Fibroblast of skin of left quadriceps (primary cell): Measurements from ENCODE around the gene DDX31.
A peak's percentile ranks its signal among the peaks of the same experiment; 100 is the strongest.

Experiments
- DNase-seq, 2 experiments: peaks; one replicate each; pipeline ENCODE4 v3.0.0-alpha.2; 2013; ENCODE audit warnings: low read depth in 2 of 2

DDX31 gene

DNA sequence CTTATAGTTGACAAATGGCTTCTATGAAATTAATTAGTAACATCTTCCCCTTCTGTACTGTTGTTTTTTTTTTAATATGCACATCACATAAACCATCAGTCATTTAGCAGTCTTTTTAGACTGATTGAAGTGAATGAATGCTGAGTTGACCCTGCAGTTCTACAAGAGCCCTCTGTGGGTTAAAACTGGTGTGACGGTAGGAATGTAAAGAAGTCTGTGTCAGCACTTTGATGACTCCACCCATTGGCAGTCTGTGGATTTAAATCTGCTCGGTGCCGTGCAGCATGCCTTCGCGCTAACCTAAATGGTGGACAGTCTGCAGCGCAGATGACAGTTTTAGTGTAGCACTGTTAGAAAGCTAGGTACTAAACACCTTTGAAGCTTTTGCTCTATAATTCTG lies 3.6 kb upstream of the DDX31 start:
- DNase-seq, result peak; percentile 55

DNA sequence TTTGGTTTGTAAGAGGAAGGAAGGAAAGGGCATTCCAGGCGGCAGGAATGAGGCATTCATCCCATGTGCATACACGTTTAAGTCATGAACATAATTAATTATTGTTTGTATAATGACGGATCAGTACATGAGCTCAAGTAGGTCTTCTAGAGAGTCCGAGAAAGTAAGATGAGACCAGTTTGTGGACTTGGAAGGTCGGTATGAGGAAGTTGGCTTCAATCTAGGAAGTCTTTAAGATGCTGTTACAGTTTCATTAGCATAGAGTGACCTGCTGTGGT lies 2.6 kb upstream of the DDX31 start:
- no peak for DNase-seq

DNA sequence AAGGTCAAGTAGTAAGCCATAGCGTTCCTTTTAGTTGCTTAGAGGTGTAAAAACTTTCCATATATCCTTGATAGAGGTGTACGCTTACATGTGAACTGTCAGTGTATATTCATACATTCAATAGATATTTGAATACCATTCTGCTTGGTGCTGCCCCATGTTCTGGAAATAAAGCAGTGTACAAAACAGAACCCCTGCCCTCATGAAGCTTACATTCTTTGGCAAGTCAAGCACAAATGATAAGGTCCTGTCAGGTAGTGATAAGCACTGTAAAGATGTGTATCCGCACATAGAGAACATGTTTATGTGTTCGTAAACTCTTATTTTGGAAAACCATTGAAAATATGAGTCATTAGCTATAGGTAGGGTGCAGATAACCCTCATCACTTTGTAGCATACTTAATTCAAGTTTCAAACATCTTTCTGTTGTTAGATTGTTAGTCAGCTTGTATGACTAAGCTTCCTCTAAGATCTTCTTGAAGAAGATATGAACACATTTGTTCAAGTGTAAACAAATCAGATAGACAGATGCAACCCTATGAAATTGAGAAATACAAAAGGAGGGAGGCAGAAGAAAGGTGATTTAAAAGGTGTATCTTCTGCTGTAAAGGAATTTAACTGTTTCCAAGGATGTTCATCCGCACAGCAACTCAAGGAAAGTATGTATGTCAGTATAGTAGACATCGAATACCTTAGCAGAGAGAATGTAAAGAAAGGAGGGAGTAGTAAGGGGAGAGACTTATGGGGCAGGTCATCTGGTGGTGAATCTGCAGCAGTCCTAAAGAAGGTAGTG lies 2.0 kb upstream of the DDX31 start:
- no peak for DNase-seq

DNA sequence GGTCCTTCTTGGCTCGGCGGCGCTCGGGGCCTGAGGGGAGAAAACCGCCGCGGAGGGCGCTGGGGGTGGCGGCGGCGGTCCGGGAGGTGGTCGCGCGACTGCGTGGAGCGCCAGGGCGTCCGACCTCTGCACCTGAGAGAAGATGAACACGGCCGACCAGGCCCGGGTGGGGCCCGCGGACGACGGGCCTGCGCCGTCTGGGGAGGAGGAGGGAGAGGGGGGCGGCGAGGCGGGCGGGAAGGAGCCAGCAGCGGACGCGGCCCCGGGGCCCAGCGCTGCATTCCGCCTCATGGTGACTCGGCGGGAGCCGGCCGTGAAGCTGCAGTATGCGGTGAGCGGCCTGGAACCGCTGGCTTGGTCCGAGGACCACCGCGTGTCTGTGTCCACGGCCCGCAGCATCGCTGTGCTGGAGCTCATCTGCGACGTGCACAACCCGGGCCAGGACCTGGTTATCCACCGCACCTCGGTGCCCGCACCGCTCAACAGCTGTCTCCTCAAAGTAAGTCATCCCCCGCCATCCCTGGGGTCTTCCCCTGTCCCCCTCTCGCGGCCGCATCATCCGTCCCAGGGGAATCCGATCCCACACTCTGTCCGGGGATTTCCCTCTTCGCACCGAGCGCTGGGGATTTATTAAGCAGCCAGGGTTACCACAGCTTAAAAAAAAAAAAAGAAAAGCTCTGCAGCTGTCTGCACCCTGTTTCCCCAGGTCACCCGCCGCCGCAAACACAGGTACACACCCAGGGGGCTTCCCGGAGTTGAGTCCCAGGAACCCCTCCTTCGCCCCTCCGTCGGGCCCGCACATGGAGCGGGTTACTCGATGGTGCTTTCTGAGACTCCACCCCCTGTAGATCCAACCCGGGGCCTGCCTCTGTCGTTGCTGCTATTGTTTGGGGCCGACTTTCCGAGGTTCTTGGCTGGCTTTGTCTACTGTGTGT lies 941 bp upstream of the DDX31 start, which contains the start of gene GTF3C4:
TSS of gene GTF3C4 (plus strand) at position 8 of the 935 bp plus-strand sequence. CDS start at position 143, 135 bp downstream.
- DNase-seq, result no peak

DNA sequence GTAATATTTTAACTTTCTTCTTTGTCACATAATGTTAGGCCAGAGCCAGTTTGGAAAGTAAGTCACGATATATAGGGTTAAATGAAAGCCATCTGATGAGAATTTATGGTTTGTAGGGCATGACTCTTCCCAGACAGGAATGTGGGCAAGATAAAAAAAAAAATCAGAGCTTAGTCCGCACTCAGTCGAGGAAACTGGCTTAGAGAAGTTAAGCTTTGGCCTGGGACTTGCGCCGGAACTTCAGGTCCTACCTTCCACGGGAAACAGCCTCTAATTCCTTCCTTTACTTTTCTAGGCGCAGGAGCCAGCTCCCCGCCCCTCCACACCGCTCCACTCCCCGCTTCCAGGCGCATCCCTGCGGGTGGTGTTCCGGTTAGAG lies 475 bp downstream of the DDX31 start:
- DNase-seq, result peak in 1 of 2 experiments; percentile 43

DNA sequence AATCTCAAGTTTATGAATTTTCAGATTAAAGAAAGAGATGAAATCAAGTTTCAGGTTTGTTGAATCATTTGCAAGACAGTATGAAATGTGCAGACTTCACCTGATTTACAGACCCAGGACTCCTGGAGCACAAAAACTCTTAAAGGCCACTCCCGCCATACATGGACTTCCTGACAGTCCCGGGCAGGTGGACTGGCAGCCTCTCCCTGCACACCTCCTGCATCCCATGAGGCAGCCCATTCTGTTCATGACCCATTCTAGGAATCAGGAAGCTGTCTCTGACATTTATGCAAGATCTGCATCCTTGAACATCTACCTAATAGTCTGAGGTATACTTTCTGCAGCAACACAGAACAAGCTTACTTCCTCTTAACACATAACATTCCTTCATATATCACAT lies 5.9 kb downstream of the DDX31 start:
- DNase-seq, result no peak

DNA sequence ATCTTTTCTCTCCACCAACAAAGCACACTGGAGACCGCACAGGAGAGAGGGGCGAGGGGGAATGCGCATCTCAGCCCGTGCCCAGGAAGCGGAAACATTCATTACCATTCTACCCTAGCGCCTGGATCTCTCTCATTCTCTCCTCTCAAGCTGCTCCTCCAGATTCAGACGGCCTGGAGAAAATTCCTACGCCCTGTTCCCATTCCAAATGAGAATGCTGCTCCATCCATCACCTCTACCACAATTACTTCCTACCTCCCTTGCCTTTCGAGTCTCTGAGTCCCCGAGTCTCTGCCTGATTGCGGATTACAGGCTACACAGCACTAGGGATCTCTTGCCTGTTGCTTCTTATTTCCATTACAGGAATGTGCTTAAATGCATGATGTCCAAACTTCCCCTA lies 6.7 kb downstream of the DDX31 start:
- DNase-seq, result no peak

DNA sequence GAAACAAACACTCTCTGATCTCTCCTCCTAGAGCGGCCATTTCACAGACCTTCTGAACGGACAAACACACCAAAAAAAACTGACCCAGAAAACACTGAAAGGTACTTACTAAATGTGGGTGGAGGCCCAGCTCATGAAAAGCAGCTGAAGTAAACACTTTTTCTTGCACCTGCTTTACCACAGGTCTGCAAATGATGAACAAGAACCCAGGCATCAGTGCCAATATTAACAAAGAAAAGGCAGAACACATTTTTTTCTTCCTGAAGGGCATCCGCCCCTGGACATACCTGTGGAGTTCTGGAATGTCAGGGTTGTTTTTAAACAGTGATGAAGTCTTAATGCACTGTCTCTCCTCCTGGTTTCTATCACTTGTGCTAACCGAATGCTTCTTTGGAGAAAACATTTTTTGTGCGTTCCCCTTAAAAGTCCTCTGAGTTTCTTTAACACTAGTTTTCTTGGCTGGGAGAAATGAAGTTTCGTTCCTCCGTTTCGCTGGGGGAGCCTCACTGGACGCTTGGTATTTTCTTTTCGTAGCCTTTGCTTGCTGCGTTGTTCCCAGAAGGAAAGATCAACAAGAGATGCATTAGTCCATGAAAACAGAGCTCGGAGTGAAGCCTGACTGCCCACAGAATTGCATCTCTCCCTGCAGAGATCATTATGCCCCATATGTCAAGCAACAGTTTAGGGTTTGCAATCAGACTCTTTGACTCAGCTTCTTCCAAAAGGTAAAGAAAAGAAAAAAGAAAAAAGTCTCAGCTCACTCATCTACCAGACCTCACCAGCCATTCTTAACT lies 7.4 kb downstream of the DDX31 start:
- no peak for DNase-seq

DNA sequence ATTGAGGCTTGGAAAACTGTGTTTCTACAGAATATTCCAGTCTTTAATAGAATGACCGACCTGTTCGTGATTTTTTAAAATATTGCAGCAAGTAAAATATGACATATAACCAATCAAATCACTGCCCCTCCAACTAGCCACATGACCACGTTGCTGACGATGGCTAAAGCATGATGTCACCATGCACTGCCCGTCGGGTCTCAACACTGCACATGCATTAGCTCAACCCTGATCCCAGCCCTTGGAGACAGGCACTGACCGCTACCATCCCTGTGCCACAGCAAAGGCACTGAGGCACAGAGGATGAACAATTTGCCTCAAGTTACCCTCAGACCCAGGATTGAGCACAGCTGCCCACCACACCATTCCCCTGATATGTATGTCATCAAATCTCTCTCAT lies 13.5 kb downstream of the DDX31 start:
- DNase-seq, result no peak

DNA sequence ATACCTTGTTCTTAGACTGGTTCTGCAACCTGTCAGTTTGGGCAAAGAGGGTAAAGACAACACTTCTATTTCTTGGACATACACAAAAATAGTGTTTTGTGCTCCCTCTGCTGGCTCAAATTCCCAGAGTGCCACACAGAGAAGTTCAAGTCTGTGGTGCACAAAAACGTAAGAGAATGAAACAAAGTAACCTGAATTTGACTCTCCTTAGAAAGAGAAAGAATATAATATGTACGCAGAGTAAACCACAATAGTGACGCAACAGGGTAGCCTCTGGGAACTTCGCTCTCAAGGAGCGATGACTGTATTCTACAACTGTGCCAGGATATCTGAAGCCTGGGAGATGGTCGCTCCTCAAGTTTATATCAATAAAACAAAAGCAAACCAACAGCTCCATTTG lies 18.5 kb downstream of the DDX31 start:
- DNase-seq, result peak; percentile 42 to 50

DNA sequence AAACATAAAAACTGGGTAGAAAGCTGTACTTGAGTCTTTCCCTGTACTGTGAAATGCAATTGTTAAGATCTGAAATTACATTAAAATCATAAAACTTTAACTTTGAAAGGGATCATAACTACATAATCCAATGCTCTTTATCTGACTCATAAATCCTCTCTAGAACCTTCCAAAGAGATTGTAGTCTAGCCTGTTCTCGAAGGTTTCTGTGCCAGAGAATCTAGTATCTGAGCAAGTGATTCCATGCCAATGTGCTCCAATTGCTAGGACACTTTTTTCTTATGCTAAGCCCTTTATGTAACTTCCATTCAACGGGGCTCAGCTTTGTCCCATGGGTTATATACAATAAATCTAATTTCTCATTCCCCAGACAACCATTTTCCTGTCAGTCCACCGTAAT lies 21.1 kb downstream of the DDX31 start:
- no peak for DNase-seq

DNA sequence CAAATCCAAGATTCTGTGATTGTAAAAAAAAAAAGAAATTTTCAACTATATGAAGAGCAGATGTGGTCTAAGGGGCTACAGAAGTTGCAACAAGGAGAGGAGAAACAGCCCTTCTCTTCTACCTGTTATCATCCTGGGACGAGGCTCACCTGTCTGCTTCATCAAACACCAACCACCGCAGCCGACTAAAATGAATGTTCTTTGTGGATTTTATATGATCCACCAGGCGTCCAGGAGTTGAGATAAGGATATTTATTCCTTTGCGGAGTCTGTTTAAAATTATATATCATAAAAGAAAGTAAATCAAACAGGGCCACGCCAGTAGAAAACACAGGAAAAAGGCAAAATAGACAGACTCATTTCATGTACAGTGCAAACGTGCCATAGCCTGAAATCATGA lies 21.5 kb downstream of the DDX31 start:
- DNase-seq, result no peak

DNA sequence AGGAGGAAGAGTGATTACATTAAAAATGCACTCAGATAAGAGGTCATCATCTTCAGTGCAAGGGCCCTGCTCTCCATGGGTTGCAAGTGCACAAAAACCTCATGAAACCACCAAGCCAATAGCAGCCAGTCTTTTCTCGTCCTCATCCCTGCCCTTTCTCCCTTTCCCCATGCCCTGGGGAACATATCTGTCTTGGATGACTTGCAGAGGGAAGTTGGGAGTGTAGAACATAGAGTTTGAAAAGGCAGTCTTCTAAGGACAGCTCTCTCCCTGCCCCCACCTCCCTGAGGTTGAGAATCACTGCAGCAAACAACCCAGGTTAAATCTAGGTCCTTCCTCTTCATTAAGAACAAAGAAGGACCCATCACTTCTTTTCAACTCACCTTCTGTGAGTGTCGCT lies 22.0 kb downstream of the DDX31 start:
- DNase-seq, result peak; percentile 24 to 27

DNA sequence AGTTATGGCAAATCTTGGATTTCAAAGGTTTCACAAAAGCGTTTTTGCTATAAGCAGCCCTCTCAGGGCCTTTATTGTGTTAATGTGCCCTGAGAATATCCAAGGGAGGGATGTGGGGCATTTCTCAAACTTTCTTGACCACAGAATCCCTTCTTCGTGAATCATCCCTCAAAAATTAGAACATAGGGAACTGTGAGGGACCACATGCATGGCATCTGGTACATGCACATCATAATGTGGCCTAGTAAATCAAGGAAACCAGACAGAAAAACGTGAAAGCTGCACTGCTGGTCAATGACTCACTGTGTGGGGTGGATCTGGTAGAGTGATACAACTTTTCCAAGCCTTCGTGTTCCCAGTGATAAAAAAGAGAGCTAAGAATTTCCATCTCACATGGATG lies 22.4 kb downstream of the DDX31 start:
- DNase-seq, result peak; percentile 98 to 99

DNA sequence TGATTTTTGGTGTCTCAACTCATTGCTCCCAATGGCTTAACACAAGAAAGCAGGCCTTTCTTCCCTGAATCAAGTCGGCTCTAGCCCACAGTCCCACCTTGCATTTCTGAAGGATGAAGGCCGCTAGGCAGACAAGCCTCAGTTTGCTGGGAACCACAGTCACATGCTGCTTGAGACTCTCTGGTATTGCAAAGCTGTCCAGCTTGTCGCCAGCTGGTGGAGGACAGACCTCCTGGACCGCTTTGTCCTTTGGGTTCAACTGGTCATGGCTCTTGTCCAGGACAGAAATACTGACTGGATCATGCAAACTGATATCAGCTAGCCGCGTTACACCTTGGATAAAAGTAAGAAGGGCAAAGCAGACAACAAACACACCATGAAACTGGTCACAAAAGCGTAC lies 23.1 kb downstream of the DDX31 start:
- DNase-seq, result no peak

DNA sequence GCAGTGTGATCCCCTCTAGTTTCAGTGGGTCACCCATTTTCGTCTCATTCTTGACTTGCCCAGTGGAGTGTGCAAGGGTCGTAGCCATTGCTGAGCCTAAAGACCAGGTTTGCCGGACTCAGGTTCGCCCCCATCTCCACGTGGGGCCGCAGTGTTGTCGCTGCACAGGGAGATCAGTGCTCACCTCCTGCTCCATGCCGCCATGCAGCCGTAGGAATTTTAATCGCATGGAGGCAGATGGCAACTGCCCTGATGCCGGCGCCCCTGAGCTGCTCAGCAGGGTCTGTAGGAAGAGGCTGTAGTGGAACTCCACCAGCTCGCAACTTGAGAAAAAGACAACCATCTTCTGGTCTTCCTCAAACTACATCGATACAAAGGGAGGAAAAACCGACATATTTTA lies 24.1 kb downstream of the DDX31 start:
- no peak for DNase-seq

DNA sequence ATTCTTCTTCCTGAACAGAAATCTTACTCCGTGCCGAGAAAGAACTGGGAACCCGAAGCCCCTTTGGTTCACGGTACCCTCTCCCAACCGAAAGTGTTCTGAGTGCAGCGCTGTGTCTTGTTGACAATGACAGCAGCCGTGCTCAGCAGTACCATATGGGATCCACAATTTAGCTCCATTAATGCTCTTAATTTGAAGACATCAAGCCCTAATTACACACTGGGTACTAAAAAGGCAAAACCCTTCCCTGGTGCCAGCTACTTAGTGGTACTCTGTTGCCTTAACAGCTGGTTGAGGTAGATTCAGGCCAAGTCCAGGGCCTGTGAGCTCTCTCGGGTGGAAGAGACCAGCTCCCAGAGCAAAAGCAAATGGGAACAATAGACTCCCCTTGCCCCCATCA lies 24.5 kb downstream of the DDX31 start:
- DNase-seq, result no peak

DNA sequence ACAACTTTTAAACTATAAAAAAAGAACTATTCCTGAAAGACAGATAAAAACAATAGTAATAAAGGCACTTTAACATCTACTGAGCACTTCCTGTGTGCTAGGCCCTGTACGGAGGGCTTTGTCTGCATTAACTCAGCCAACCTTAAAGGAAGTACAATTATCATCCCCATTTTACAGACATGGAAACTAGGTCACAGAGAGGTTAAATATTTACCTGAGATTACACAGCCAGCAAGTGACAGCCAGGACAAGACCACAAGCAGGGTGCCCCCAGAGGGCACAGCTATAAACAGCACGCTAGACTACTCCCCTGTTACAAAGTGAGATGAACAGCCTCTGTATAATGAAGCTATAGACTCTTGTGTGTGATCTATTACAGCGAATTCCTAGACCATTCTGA lies 25.5 kb downstream of the DDX31 start:
- DNase-seq, result no peak

DNA sequence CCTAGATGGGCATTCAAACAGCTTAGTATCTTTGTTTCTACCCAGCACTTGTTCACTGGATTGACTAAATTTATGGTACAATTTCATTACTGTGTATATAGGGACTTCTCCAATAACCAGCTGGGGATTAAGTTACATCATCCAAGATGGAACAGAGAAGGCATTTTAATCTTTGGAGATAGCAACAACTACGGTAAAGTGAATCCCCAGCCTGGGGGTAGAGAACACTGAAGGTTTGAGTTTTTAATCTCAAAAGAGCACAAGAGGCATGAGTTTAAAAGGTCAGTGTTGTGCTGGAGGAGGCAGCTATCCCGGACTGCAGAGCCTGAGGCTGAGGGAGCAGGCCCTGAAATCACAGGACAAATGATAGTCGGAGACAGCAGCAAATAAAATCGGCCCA lies 28.6 kb downstream of the DDX31 start:
- no peak for DNase-seq

DNA sequence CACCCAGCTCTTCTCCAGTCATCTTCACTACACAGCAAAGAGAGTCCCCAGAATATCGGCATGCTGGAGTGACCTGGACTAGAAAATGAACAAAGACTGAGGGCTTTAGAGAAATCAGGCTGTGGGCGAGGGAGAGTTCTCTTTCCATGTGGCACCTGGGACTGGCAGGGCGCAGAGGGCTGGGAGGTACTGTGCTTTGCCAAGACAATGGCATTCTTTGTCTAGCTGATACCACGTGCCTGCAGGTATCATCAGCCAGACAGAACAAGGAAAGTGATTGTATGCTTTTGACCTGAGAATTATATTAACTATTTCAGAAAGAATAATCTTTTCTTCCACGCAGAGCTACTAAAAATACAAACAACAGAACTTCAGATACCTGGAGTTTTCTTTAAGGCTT lies 30.5 kb downstream of the DDX31 start:
- no peak for DNase-seq

DNA sequence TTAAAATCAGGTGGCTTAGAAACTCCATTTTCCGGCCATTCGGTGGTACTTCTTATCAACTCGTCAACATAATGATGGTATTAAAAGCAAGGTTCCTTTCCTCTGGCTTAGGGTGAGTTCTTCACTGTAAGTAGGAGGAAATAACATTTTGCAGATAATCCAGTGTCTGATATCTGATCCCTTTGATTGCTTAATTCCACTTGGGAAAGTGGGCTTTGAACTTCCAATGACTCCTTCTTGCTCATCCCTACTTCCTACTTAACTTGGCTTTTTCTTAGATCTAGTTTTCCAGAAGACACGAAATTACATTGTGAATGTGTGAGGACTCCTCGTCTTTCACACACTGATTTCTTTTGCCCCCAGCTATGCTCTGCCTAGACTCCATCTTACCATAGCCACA lies 31.5 kb downstream of the DDX31 start:
- peak; percentile 26 to 29 for DNase-seq

DNA sequence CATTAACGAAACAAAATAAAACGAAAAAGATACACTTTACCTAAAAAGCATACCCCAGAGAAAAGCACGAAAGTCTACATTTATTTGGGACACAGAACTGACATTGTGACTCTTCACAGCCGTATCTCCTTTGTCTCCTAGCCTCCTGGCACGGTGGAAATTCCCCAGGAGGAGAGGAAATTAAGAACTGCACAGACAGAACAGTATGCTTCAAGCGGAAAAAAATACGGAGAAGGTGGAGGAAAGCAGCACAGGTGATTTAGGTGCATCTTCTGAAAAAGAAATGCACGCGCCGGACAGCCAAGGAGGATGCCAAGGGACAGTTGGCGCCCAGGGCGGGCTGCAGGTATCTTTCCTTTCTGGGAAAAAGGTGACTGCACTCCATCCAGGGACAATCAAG lies 32.0 kb downstream of the DDX31 start:
- no peak for DNase-seq
